GM21529 (cell line): Measurements from ENCODE around the gene TRRAP.
"Not testable (repeated sequence)": the region's sequence is repeated elsewhere in the genome, so short reads cannot be mapped to it uniquely, and the experiment has no call there.

Experiments used
- ATAC-seq: cut with Tn5 transposase; IDR thresholded peaks from one replicate; pipeline ENCODE4 v1.9.1; 2021; ENCODE audit not compliant: unreplicated experiment

TRRAP gene

GRCh38 chr7:99042957-99043356 lies 164.6 kb downstream of the TRRAP start:
- ATAC-seq, result no peak

GRCh38 chr7:99044858-99045257 lies 166.5 kb downstream of the TRRAP start:
- ATAC-seq, result not testable (repeated sequence)

GRCh38 chr7:99046262-99046661 lies 167.9 kb downstream of the TRRAP start:
- not testable (repeated sequence) for ATAC-seq

- ATAC-seq, result no peak
These were observed 168.4 kb downstream of the TRRAP start for GRCh38 chr7:99046722-99047121.

GRCh38 chr7:99047526-99048077 lies 169.3 kb downstream of the TRRAP start:
- no peak for ATAC-seq

- ATAC-seq, result no peak
These were observed 172.6 kb downstream of the TRRAP start for GRCh38 chr7:99050971-99051370.

- ATAC-seq, result no peak
These were observed 176.4 kb downstream of the TRRAP start for GRCh38 chr7:99054781-99055180.

- no peak for ATAC-seq
These were observed 182.9 kb downstream of the TRRAP start for GRCh38 chr7:99061001-99061776.
